HG03097 (cell line): ENCODE measurements around the gene SERGEF.

Source experiments
- ATAC-seq: cut with Tn5 transposase; IDR thresholded peaks from one replicate; pipeline ENCODE4 v1.9.1; 2021; ENCODE audit not compliant: unreplicated experiment, low FRiP score

Gene SERGEF

DNA sequence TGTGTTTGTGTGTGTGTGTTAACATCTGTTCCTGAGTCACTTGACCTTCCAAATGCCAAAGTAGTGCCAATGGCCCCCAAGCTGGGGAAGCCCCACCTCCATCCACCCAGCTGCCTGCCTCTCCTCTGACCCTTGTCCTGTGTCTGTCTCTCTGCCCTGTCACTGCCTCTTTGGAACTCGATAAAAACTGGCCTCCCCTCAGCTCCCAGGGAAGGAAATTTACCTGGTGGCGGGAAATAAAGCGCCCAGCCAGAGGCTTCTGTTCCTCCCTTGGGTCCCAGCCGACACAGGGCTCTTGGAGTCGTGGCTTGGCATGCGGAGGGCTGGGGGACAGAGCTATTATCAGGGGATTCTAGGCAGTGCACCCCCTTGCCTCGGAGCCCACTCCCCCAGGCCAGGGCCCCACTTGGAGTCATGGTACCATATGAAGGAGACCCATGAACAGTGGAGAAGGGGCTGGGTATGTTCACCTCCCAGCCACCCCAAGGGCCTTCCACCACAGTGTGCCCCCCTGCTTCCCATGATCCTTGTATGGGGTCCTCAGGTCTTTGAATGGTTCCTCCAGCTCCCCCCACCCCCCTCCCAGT lies 272.1 kb downstream of the SERGEF start:
- ATAC-seq = no peak

DNA sequence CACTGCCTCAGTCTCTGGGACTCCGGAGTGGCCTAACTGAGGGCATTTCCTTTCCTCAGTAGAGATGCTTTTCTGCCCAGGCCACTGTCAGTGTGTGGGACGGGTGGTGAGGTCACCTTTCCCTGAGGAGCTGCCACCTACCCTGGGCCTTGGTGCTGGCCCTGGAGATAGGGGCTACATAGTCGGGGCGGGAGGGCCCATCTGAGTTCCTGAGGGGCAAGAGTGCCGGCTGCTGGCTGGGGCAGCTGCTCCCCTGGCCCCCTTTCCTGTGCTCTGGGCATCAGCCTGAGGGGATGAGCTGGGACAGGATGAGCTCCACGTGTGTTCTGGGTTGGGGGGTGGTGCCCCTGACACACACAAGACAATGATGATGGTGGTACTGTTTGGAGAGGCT lies 272.9 kb downstream of the SERGEF start:
- no peak for ATAC-seq

DNA sequence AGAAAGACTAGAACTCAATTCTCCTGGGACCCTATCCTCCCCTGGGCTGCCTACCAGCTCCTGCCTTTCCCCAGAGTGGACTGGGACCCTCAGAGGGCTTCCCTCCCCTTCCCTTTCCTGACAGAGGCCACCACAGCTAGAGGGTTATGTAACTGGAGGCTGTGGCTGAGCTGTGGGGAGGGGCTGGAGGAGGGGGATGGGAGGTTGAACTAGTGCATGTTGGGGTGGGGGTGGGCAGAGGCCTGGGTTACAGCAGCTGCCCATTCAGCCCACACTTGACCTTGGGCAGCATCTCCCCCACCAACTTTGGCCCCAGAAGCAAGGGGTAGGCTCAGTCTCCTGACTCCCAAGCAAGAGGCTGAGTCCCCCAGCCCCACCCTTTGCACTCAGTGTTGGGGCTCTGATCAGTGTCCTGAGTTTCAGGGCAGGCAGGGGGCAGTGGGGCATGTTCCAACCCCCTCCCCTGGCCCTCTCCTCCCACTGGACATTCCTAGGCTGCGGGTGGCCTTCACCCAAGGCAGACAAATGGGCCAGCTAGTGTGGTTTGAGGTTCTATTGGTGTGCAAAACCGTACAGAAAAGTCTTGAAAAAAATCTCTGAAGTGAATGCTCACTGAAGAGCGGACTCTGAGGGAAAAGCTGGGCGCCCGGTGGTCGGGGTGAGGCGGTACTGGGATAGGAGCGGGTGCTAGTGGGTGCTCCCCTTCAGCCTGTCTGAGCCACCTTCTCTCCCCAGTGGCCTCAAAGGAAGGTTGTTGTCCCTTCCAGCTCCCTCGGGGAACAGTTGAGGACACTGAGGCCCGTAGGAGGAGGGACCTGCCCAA lies 274.5 kb downstream of the SERGEF start:
- ATAC-seq = no peak
